VCaP (cell line): ENCODE data around the gene PLCL1.
A peak's percentile ranks its signal among the peaks of the same experiment; 100 is the strongest.

Experiments
- H3K27ac ChIP-seq: fragments of 450-650 bp; 2 replicates; pipeline ENCODE4 v1.5.1; 2017
- TF ChIP-seq, protein P1 (sequence below): fragments of 450-650 bp; conservative IDR thresholded peaks from 2 replicates; pipeline ENCODE4 v1.5.1; 2017; ENCODE audit warnings: mild to moderate bottlenecking, moderate library complexity

The PLCL1 gene

GRCh38 chr2:197877038-197877437 lies 72.6 kb downstream of the PLCL1 start:
- TF ChIP-seq, protein P1, sequence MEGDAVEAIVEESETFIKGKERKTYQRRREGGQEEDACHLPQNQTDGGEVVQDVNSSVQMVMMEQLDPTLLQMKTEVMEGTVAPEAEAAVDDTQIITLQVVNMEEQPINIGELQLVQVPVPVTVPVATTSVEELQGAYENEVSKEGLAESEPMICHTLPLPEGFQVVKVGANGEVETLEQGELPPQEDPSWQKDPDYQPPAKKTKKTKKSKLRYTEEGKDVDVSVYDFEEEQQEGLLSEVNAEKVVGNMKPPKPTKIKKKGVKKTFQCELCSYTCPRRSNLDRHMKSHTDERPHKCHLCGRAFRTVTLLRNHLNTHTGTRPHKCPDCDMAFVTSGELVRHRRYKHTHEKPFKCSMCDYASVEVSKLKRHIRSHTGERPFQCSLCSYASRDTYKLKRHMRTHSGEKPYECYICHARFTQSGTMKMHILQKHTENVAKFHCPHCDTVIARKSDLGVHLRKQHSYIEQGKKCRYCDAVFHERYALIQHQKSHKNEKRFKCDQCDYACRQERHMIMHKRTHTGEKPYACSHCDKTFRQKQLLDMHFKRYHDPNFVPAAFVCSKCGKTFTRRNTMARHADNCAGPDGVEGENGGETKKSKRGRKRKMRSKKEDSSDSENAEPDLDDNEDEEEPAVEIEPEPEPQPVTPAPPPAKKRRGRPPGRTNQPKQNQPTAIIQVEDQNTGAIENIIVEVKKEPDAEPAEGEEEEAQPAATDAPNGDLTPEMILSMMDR: no peak
- H3K27ac ChIP-seq: no peak overlapping the region

DNA sequence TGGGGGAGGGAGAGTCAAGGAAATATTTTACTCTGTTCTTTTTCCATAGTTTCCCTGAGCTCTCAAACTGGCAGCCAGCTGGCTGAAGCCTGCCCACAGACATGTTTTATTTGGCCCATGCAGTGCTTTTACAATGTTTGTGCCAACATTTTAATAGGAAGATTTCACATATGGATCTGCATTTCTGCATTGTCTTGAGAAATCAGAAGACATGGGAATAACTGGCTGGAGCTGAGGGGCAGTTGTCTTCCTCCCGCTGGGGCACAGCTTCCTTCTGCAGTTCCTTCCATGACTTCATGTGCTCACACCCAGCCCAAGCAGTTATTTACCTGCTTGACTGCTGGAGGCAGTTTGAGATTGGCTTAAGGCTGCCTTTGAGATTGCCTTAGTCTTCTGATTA lies 74.4 kb downstream of the PLCL1 start:
- peak overlapping the region; percentile 41 for H3K27ac ChIP-seq
- TF ChIP-seq, protein P1: no peak

DNA sequence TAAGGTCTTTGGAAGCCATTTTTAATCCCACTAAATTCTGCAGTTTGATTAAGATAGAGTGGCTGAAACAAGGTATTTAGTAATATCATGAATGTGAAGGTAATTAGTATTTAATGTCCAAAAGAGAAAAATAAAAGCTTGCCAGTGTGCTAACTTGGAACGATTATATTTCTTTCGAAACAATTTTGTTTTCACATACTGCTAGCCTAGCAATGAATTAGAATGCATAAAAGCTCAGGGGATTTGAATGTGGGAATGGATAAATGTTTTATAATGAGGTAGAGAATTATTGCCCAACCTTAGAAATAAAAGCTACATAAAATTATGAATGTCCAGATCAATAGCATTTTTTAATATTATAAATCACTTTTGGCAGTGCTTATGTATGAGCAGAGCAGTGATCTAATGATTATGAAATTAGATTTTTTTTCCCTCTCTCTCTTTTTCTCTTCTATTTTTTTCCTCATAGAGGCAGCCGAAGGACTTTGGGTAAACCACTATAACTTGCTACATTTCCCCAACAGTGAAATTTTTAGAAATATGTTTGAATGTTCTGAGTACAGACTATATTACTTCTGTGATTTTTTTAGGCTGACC lies 75.5 kb downstream of the PLCL1 start:
- TF ChIP-seq, protein P1: no peak

GRCh38 chr2:197883354-197884032 lies 79.1 kb downstream of the PLCL1 start:
- no peak overlapping the region for H3K27ac ChIP-seq
- TF ChIP-seq, protein P1: no peak

More for the DNA sequence above, 75.5 kb downstream of the PLCL1 start:
- peak overlapping the region; percentile 41 for H3K27ac ChIP-seq

DNA sequence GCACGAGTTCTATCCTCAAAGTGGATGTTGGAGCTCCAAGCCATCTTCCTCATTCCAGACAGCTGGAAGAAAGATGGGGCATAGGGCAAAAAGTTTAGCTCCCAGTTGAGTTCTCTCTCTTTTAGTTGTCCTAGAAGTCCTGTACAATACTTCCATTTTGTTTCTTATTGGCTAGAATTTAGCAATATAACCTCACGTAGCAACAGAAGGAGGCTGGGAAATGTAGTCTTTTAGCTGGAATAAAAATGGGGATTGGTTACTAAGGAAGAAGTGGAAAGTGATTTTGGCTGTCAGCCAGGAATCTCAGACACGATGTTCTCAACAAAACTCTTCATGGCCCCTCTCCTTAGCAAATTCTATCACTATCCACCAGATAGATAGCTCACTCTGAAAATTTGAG lies 79.9 kb downstream of the PLCL1 start:
- TF ChIP-seq, protein P1: no peak
- no peak overlapping the region for H3K27ac ChIP-seq

DNA sequence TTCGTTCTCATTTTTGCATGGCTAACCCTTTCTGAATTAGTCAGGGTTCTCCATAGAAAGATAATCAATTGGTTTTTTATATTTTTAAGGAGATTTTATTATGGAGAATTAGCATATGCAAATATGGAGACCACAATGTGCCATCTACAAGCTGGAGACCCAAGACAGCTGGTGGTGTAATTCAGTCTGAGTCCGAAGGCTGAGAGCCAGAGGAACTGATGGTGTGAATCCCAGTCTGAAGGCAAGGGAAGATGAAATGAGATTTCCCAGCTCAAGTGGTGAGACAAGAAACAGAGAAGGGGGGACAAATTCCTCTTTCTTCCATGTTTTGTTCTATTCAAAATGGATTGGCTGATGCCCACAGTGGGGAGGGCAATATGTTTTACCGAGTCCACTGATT lies 80.7 kb downstream of the PLCL1 start:
- H3K27ac ChIP-seq: no peak overlapping the region
- TF ChIP-seq, protein P1: no peak

- no peak overlapping the region for H3K27ac ChIP-seq
- TF ChIP-seq, protein P1: no peak
Measured at GRCh38 chr2:197885587-197885986, 81.2 kb downstream of the PLCL1 start.
